Left lung (tissue), 10 donors: ENCODE results near the gene CAV2. TPM values are rescaled to one million over a fixed set of nuclear protein-coding genes. Genes with fewer than 3 reads are reported as not detected.

Source experiments
- ATAC-seq: fragments of 200-7000 bp; cut with Tn5 transposase; one replicate; pipeline ENCODE4 v1.9.1; 2020; ENCODE audit warnings: moderate library complexity
- DNase-seq, 4 donors: peaks; one replicate each; pipeline ENCODE4 v3.0.0-alpha.2; 2013 to 2020
- H3K27ac ChIP-seq, 2 donors: fragments of 200-600 bp; sonication (generic) in 1 of 2; one replicate each; pipeline versions ENCODE4 v1.5.0 to v1.8.0; 2020 to 2021
- H3K27me3 ChIP-seq, 2 donors: fragments of 200-600 bp; sonication (generic) in 1 of 2; one replicate each; pipeline versions ENCODE4 v1.5.0 to v1.8.0; 2020 to 2021
- H3K36me3 ChIP-seq, 2 donors: fragments of 200-600 bp; sonication (generic) in 1 of 2; one replicate each; pipeline versions ENCODE4 v1.5.0 to v1.8.0; 2020 to 2021
- H3K4me1 ChIP-seq, 2 donors: fragments of 200-600 bp; one replicate each; pipeline ENCODE4 v1.8.0; 2021
- H3K4me3 ChIP-seq, 2 donors: fragments of 200-600 bp; sonication (generic) in 1 of 2; one replicate each; pipeline versions ENCODE4 v1.5.0 to v1.8.0; 2020 to 2021; ENCODE audit warnings: mild to moderate bottlenecking in 1 of 2
- H3K9me3 ChIP-seq, 2 donors: fragments of 200-600 bp; sonication (generic) in 1 of 2; one replicate each; pipeline versions ENCODE4 v1.5.0 to v1.8.0; 2020 to 2021
- intact Hi-C, 2 donors: fragments of 100-400 bp; cut with DNase I; formaldehyde crosslinking; loops; one replicate each; pipeline versions ENCODE4 v1.11.2 to v1.14.2; 2022
- polyA plus RNA-seq, 6 donors: library from polyadenylated mRNA; unstranded; fragments of 120-200 nt; gene quantifications; one replicate each; pipeline ENCODE4 v1.2.1, GENCODE V29; 2013; ENCODE audit not compliant: insufficient read length in 6 of 6
- total RNA-seq, 2 donors: library from RNA; stranded (reverse); fragmentation: NEBNext Ultra II Directional; extraction: Animal tissue kit (Norgen Biotek cat#: 25700); gene quantifications; one replicate each; pipeline ENCODE4 v1.2.1, GENCODE V29; 2021
- TF ChIP-seq, protein P1 (sequence below), 2 donors: fragments of 200-600 bp; sonication (generic) in 1 of 2; IDR thresholded peaks; one replicate each; pipeline versions ENCODE4 v1.5.0 to v1.8.0; 2021; ENCODE audit warnings: antibody characterized with exemption in 2 of 2
- donor health status: DM: no; HTN: yes; CAD: no.
- donor health status: DM: no; HTN: no; CAD: no.

Gene CAV2
- total and polyA plus RNA-seq, 8 donors = 85.2 to 210 (median 91.4) TPM

DNA sequence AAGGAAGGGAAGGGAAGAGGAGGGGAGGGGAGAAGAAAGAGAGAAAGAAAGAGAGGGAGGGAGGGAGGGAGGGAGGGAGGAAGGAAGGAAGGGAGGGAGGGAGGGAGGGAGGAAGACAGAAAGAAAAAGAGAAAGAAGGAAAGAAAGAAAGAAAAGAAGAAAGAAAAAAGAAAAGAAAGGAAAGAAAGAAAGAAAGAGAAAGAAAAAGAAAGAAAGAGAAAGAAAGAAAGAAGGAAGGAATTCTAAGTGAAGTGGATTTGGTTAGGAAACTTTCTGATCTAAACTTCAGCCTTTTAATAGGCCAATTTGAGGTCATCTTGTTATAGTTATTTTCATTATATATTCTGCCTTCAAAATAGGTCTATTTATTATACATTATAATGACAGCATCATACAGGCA, 4.3 kb downstream of the CAV2 start:
- H3K4me1 ChIP-seq = peaks cover 0 to 22% of the 10 kb centered on the region in 2 donors
- DNase-seq (no peak), ATAC-seq (no peak)
- peaks cover 0 to 34% of the 10 kb centered on the region in 2 donors for H3K27me3 ChIP-seq
- no peaks in the 10 kb centered on the region for H3K9me3 ChIP-seq
- TF ChIP-seq, protein P1, sequence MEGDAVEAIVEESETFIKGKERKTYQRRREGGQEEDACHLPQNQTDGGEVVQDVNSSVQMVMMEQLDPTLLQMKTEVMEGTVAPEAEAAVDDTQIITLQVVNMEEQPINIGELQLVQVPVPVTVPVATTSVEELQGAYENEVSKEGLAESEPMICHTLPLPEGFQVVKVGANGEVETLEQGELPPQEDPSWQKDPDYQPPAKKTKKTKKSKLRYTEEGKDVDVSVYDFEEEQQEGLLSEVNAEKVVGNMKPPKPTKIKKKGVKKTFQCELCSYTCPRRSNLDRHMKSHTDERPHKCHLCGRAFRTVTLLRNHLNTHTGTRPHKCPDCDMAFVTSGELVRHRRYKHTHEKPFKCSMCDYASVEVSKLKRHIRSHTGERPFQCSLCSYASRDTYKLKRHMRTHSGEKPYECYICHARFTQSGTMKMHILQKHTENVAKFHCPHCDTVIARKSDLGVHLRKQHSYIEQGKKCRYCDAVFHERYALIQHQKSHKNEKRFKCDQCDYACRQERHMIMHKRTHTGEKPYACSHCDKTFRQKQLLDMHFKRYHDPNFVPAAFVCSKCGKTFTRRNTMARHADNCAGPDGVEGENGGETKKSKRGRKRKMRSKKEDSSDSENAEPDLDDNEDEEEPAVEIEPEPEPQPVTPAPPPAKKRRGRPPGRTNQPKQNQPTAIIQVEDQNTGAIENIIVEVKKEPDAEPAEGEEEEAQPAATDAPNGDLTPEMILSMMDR (IDR thresholded peaks at IDR 0.05) = no peak
- intact Hi-C loops = no loop called here
- H3K36me3 ChIP-seq = peaks cover 0 to 8% of the 10 kb centered on the region in 2 donors
- H3K4me3 ChIP-seq = no peak overlapping the region
- H3K27ac ChIP-seq = no peak overlapping the region

DNA sequence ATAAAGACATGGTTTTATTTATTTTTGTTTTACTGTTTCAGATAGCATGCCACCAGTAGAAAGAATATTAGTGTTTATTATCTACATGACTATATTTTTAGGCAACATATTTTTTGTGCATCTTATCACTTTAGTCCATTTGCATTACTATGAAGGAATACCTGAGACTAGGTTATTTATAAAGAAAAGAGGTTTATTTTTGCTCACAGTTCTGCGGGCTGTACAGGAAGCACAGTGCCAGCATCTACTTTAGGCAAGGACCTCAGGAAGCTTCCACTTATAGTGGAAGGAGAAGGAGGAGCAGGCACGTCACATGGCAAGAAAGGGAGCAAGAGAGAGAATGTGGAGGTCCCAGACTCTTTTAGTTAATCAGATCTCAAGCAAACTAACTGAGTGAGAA, 5.7 kb downstream of the CAV2 start:
- Histone ChIP-seq H3K4me1 (peaks cover 0 to 15% of the 10 kb centered on the region in 2 donors), H3K9me3 (no peaks in the 10 kb centered on the region), H3K36me3 (peaks cover 0 to 8% of the 10 kb centered on the region in 2 donors), H3K4me3 (no peak overlapping the region), H3K27ac (no peak overlapping the region), H3K27me3 (peaks cover 0 to 20% of the 10 kb centered on the region in 2 donors)
- DNase-seq (no peak), ATAC-seq (no peak)
- intact Hi-C loops = no loop called here
- TF ChIP-seq, protein P1 (IDR thresholded peaks at IDR 0.05) = no peak

DNA sequence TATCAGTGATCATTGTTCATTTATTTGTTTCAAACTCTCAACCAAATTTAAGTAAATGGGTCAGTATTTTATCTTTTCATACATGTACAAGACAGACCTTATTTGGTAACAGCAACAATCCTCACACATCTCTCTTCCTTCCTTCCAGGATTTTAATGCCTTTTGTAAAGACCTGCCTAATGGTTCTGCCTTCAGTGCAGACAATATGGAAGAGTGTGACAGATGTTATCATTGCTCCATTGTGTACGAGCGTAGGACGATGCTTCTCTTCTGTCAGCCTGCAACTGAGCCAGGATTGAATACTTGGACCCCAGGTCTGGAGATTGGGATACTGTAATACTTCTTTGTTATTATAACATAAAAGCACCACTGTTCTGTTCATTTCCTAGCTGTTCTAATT, 6.3 kb downstream of the CAV2 start:
- no peak overlapping the region for H3K4me3 ChIP-seq
- peaks cover 0 to 8% of the 10 kb centered on the region in 2 donors for H3K36me3 ChIP-seq
- H3K4me1 ChIP-seq = peaks cover 2 to 15% of the 10 kb centered on the region in 2 donors
- TF ChIP-seq, protein P1 (IDR thresholded peaks at IDR 0.05) = no peak
- intact Hi-C loops = no loop called here
- H3K27me3 ChIP-seq = peaks cover 0 to 14% of the 10 kb centered on the region in 2 donors
- H3K27ac ChIP-seq = no peak overlapping the region
- no peaks in the 10 kb centered on the region for H3K9me3 ChIP-seq
- ATAC-seq (no peak), DNase-seq (no peak)

DNA sequence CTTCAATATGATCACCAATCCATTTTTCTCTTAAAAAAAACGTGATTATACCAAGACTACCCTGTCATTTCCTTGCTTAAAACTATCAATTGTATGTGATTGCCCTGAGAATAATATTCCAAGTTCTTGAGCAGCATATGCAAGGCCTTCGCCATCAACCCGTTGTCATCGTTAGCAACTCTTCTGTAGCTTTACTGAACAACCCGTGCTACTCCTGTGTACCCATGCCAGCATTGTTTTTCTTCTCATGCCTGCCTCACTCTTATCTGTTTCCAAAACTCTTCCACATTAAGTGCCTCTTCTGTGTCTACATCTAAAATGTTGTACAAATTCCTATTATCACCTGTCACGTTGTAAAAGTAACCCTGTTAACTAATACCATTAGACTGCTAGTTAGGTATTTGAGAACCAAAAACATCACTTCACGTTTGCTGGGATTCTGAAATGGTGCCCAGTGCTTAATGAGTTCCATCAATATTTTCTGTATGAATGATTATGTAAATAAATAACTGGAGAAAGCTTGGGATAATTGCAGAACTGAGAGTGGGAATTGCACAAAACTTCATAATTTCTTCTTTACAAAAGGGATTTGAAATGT, 10.5 kb downstream of the CAV2 start:
- Histone ChIP-seq H3K4me3 (no peak overlapping the region), H3K4me1 (peaks cover 6 to 9% of the 10 kb centered on the region in 2 donors), H3K27ac (peak overlapping the region in 1 of 2 donors; percentile 78), H3K36me3 (peaks cover 0 to 8% of the 10 kb centered on the region in 2 donors), H3K27me3 (no peaks in the 10 kb centered on the region), H3K9me3 (no peaks in the 10 kb centered on the region)
- intact Hi-C loops = no loop called here
- ATAC-seq (no peak), DNase-seq (no peak)
- TF ChIP-seq, protein P1 (IDR thresholded peaks at IDR 0.05) = no peak

DNA sequence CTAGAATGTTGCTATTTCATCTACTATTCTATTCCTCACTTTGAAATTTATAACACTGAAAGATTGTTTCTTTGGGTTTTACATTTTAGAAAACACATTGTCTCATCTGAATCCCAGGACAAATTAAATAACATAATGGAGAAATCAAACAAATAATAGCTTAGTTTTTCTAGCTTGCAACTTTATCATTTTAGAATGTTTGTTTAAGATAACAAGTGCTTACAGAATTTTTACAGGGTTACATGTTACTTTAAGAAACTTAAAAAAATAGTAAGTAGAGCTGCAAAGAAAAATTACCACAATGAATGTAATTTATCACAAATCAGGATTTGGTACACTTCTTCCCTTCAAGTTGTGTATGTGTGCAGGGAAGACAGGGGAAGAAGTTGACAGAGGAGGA, 11.3 kb downstream of the CAV2 start:
- H3K27me3 ChIP-seq = no peaks in the 10 kb centered on the region
- DNase-seq (no peak), ATAC-seq (no peak)
- peaks cover 6 to 9% of the 10 kb centered on the region in 2 donors for H3K4me1 ChIP-seq
- TF ChIP-seq, protein P1 (IDR thresholded peaks at IDR 0.05) = no peak
- intact Hi-C loops = no loop called here
- H3K27ac ChIP-seq = peak overlapping the region; percentile 77 to 78
- peaks cover 0 to 8% of the 10 kb centered on the region in 2 donors for H3K36me3 ChIP-seq
- H3K4me3 ChIP-seq = no peak overlapping the region
- no peaks in the 10 kb centered on the region for H3K9me3 ChIP-seq
